GM10248 (cell line): Measurements from ENCODE around the gene ATP10D.

ENCODE experiments used
- CTCF ChIA-PET: fragments of 300-600 bp; sonication (Branson Sonifier 250); formaldehyde crosslinking; extraction: SDS; loops from one replicate; lab custom pipeline; 2021; ENCODE audit warnings: antibody characterized with exemption; lab: Yijun Ruan, JAX
- POLR2A ChIA-PET: fragments of 350-650 bp; sonication (Branson Sonifier 250); formaldehyde crosslinking; extraction: SDS; loops from one replicate; lab custom pipeline; 2020; ENCODE audit warnings: antibody characterized with exemption; lab: Yijun Ruan, JAX
- DNase-seq: peaks from one replicate; pipeline ENCODE4 v3.0.0; 2012; ENCODE audit errors: extremely low spot score
- CTCF ChIP-seq: IDR thresholded peaks from 2 replicates; pipeline ENCODE4 v1.5.1; 2012; ENCODE audit warnings: mild to moderate bottlenecking, low read depth; ENCODE audit errors: extremely low read depth, missing control alignments, control extremely low read depth

The ATP10D gene

GRCh38 chr4:47579235-47579634 is 94.2 kb downstream of the ATP10D start:
- CTCF ChIA-PET, result interaction anchor here (1.4 kb wide), 1 partner anchor 18 kb away, joined by 3 read pairs; no protein-coding TSS in a partner anchor
- POLR2A ChIA-PET, result no interaction called here
- DNase-seq, result no peak
- no peak for TF ChIP-seq CTCF

- ChIA-PET POLR2A (no interaction called here), CTCF (interaction anchor here (0.8 kb wide), 1 partner anchor 13 kb away, joined by 3 read pairs; no protein-coding TSS in a partner anchor)
- no peak for DNase-seq
- TF ChIP-seq CTCF, result no peak
Observed at GRCh38 chr4:47590325-47590724, 105.2 kb downstream of the ATP10D start.

GRCh38 chr4:47597696-47598095 is 112.6 kb downstream of the ATP10D start:
- TF ChIP-seq CTCF, result no peak
- DNase-seq, result no peak
- CTCF ChIA-PET, result interaction anchor here (0.8 kb wide), 1 partner anchor 11 kb away, joined by 3 read pairs; no protein-coding TSS in a partner anchor
- POLR2A ChIA-PET, result no interaction called here

GRCh38 chr4:47598320-47598719 is 113.2 kb downstream of the ATP10D start:
- CTCF ChIA-PET, result no interaction called here
- no peak for DNase-seq
- TF ChIP-seq CTCF, result no peak
- POLR2A ChIA-PET, result no interaction called here

- CTCF ChIA-PET, result interaction anchor here (0.8 to 1.5 kb wide), 3 partner anchors 10 to 34 kb away, joined by 3 to 4 read pairs (median 3); no protein-coding TSS in a partner anchor
- no peak for DNase-seq
- POLR2A ChIA-PET, result no interaction called here
- TF ChIP-seq CTCF, result no peak
Observed at GRCh38 chr4:47598896-47599295, 113.8 kb downstream of the ATP10D start.

GRCh38 chr4:47606482-47606881 is 121.4 kb downstream of the ATP10D start:
- TF ChIP-seq CTCF, result no peak
- DNase-seq, result no peak
- CTCF ChIA-PET, result no interaction called here
- POLR2A ChIA-PET, result no interaction called here
